OCI-LY1 (cell line): Measurements from ENCODE around the gene AZU1.
A peak's percentile ranks its signal among the peaks of the same experiment; 100 is the strongest.
"Not testable (repeated sequence)": the region's sequence is repeated elsewhere in the genome, so short reads cannot be mapped to it uniquely, and the experiment has no call there.

ENCODE experiments used
- H2AFZ ChIP-seq: fragments of 200-600 bp; sonication (generic), shearing (Covaris generic); 2 replicates; pipeline ENCODE4 v1.6.0; 2014; ENCODE audit warnings: antibody characterized with exemption, mild to moderate bottlenecking, low read length
- H3F3A ChIP-seq: fragments of 200-600 bp; sonication (generic), shearing (Covaris generic); 2 replicates; pipeline ENCODE4 v1.6.0; 2014; ENCODE audit warnings: mild to moderate bottlenecking, antibody characterized with exemption, low read length, moderate library complexity; ENCODE audit not compliant: insufficient read depth
- H3K27ac ChIP-seq: fragments of 200-600 bp; sonication (generic); 2 replicates; pipeline ENCODE4 v1.5.1; 2014; ENCODE audit warnings: low read length, mixed run types, mild to moderate bottlenecking, low read depth; ENCODE audit not compliant: poor library complexity, severe bottlenecking
- H3K27me3 ChIP-seq: fragments of 200-600 bp; sonication (generic); 2 replicates; pipeline ENCODE4 v1.6.0; 2014; ENCODE audit warnings: antibody characterized with exemption, mild to moderate bottlenecking, low read length, moderate library complexity; ENCODE audit not compliant: insufficient read depth
- H3K36me3 ChIP-seq: fragments of 200-600 bp; sonication (generic); 2 replicates; pipeline ENCODE4 v1.6.1; 2014; ENCODE audit warnings: mild to moderate bottlenecking, antibody characterized with exemption, low read length, moderate library complexity, mixed read lengths; ENCODE audit not compliant: insufficient read depth
- H3K4me1 ChIP-seq: fragments of 200-600 bp; sonication (generic); 2 replicates; pipeline ENCODE4 v1.5.1; 2014; ENCODE audit warnings: mild to moderate bottlenecking, low read length, moderate library complexity; ENCODE audit not compliant: insufficient read depth, severe bottlenecking
- H3K4me2 ChIP-seq: fragments of 200-600 bp; sonication (generic), shearing (Covaris generic); 2 replicates; pipeline ENCODE4 v1.6.1; 2014; ENCODE audit warnings: low read length
- H3K4me3 ChIP-seq: fragments of 200-600 bp; sonication (generic); 2 replicates; pipeline ENCODE4 v1.5.1; 2014; ENCODE audit warnings: low read length, low read depth, mild to moderate bottlenecking, mixed read lengths; ENCODE audit not compliant: poor library complexity, severe bottlenecking
- H3K79me2 ChIP-seq: fragments of 200-600 bp; shearing (Covaris generic); 2 replicates; pipeline ENCODE4 v1.6.1; 2016; ENCODE audit warnings: mixed run types, low read length, mixed read lengths; ENCODE audit not compliant: insufficient read depth
- H3K9ac ChIP-seq: fragments of 200-600 bp; sonication (generic), shearing (Covaris generic); 2 replicates; pipeline ENCODE4 v1.6.1; 2014; ENCODE audit warnings: mild to moderate bottlenecking, low read length, mixed read lengths
- H3K9me2 ChIP-seq: fragments of 200-600 bp; sonication (generic), shearing (Covaris generic); 2 replicates; pipeline ENCODE4 v1.6.1; 2014; ENCODE audit warnings: low read depth, mild to moderate bottlenecking, low read length, mixed read lengths
- H3K9me3 ChIP-seq: fragments of 200-600 bp; shearing (Covaris generic); 2 replicates; pipeline ENCODE4 v1.6.1; 2014; ENCODE audit warnings: low read length, mixed read lengths
- H4K20me1 ChIP-seq: fragments of 200-600 bp; sonication (generic), shearing (Covaris generic); 2 replicates; pipeline ENCODE4 v1.6.0; 2016; ENCODE audit warnings: mild to moderate bottlenecking, low read length; ENCODE audit not compliant: insufficient read depth
- EZH2 ChIP-seq: fragments of 200-600 bp; sonication (generic), shearing (Covaris generic); IDR thresholded peaks from 2 replicates; pipeline ENCODE4 v1.8.0; 2017; ENCODE audit warnings: borderline replicate concordance, mixed run types, mild to moderate bottlenecking, antibody characterized with exemption, low read length, moderate library complexity, mixed read lengths
- TF ChIP-seq, protein P1 (sequence below): fragments of 200-600 bp; sonication (generic), shearing (Covaris generic); IDR thresholded peaks from 2 replicates; pipeline ENCODE4 v1.5.1; 2017; ENCODE audit warnings: mild to moderate bottlenecking, antibody characterized with exemption, low read length, moderate library complexity, mixed read lengths

AZU1 gene

DNA sequence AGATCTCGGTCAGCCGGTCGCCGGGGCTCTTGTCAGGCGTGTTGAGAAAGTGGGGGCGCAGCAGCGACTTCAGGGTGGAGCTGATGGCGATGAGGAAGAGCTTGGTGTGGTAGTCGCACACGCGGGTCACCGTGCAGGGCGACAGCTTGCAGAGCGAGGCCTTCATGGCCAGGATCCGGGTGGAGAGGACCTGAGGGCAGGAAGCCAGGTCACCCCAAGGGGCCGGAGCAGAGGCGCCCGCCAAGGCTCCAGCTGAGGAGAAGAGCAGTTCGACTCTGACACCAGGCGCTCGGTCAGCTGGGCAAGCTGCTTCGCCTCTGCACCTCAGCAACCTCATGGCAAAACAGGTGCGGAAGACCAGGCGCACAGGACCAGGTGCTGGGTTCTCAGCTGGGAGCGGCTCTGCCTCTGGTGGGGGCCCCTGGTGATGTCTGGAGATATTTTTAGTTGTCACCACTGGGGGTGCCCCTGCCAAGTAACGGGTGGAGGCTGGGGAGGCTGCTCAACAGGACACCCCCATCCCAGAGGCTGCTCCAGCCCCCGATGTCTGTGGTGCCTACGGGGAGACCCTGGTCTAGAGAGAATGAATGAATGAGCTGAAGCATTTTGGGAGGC, 47.7 kb downstream of the AZU1 start:
- Histone ChIP-seq H3K9ac (no peak overlapping the region), H3K79me2 (no peaks in the 10 kb centered on the region), H3F3A (no peaks in the 10 kb centered on the region), H3K4me3 (no peak overlapping the region), H3K27ac (peak overlapping the region; percentile 42), H3K9me2 (no peaks in the 10 kb centered on the region), H3K4me1 (peaks cover 17% of the 10 kb centered on the region), H3K4me2 (no peak overlapping the region), H3K36me3 (peaks cover 4% of the 10 kb centered on the region; the same call in 1 of the 2 replicates), H3K27me3 (no peaks in the 10 kb centered on the region), H2AFZ (no peak overlapping the region), H4K20me1 (no peaks in the 10 kb centered on the region), H3K9me3 (no peaks in the 10 kb centered on the region)
- TF ChIP-seq, protein P1, sequence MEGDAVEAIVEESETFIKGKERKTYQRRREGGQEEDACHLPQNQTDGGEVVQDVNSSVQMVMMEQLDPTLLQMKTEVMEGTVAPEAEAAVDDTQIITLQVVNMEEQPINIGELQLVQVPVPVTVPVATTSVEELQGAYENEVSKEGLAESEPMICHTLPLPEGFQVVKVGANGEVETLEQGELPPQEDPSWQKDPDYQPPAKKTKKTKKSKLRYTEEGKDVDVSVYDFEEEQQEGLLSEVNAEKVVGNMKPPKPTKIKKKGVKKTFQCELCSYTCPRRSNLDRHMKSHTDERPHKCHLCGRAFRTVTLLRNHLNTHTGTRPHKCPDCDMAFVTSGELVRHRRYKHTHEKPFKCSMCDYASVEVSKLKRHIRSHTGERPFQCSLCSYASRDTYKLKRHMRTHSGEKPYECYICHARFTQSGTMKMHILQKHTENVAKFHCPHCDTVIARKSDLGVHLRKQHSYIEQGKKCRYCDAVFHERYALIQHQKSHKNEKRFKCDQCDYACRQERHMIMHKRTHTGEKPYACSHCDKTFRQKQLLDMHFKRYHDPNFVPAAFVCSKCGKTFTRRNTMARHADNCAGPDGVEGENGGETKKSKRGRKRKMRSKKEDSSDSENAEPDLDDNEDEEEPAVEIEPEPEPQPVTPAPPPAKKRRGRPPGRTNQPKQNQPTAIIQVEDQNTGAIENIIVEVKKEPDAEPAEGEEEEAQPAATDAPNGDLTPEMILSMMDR = no peak

DNA sequence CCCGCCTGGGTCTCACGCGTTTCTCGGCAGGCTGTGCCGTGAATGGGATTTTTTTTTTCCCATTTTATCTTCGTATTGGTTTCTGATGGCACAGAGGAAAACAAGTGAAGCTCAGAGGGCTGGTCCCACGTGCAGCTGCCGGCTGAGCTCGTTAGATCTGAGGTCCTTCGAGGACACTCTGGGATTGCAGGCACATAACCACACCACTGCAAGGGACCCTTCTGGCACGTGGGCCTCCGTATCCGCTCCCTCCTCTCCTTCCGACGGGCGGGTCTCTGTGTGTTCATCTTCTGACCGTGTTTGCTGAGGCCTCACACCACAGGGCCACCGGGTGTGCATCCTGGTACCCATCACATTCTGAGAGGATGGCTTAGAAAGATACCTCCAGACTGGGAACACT, 48.5 kb downstream of the AZU1 start:
- Histone ChIP-seq H3K9me3 (no peaks in the 10 kb centered on the region), H3K4me1 (peaks cover 17% of the 10 kb centered on the region), H3K4me3 (no peak overlapping the region), H3K79me2 (no peaks in the 10 kb centered on the region), H3K36me3 (peaks cover 5% of the 10 kb centered on the region), H3F3A (no peaks in the 10 kb centered on the region), H3K9me2 (no peaks in the 10 kb centered on the region), H2AFZ (no peak overlapping the region), H4K20me1 (no peaks in the 10 kb centered on the region), H3K4me2 (no peak overlapping the region), H3K27me3 (no peaks in the 10 kb centered on the region), H3K9ac (no peak overlapping the region), H3K27ac (no peak overlapping the region)
- TF ChIP-seq, protein P1 = no peak
- TF ChIP-seq EZH2 = no peak

DNA sequence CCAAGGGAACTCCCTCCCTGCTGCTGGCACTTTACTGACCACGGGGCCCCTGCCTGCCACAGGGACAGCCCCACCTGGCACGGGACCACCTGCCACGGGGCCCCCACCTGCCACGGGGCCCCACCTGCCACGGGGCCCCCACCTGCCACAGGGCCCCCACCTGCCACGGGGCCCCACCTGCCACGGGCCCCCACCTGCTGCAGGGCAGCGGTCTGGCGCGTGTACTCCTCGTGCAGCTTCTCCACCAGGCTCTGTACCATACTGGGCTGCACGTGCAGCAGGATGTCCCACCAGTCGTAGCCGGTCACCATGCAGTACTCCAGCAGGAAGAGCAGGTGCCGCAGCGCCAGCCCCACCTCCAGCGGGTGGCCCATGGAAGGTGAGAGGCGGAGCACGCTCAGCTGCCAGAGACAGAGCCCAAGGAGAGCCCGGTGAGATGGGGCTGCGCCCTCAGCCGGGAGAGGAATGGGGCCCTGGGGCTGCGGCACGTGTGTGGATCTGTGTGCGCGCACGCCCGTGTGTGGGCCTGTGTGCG, 49.2 kb downstream of the AZU1 start:
- Histone ChIP-seq H3K27me3 (no peaks in the 10 kb centered on the region), H3F3A (no peaks in the 10 kb centered on the region), H3K4me2 (no peak overlapping the region), H3K36me3 (peaks cover 9% of the 10 kb centered on the region), H3K79me2 (no peaks in the 10 kb centered on the region), H3K9ac (no peak overlapping the region), H4K20me1 (no peaks in the 10 kb centered on the region), H3K9me2 (no peaks in the 10 kb centered on the region), H3K4me3 (no peak overlapping the region), H3K9me3 (no peaks in the 10 kb centered on the region), H2AFZ (no peak overlapping the region), H3K27ac (no peak overlapping the region), H3K4me1 (peaks cover 16% of the 10 kb centered on the region)
- TF ChIP-seq EZH2 = no peak
- TF ChIP-seq, protein P1 = no peak

DNA sequence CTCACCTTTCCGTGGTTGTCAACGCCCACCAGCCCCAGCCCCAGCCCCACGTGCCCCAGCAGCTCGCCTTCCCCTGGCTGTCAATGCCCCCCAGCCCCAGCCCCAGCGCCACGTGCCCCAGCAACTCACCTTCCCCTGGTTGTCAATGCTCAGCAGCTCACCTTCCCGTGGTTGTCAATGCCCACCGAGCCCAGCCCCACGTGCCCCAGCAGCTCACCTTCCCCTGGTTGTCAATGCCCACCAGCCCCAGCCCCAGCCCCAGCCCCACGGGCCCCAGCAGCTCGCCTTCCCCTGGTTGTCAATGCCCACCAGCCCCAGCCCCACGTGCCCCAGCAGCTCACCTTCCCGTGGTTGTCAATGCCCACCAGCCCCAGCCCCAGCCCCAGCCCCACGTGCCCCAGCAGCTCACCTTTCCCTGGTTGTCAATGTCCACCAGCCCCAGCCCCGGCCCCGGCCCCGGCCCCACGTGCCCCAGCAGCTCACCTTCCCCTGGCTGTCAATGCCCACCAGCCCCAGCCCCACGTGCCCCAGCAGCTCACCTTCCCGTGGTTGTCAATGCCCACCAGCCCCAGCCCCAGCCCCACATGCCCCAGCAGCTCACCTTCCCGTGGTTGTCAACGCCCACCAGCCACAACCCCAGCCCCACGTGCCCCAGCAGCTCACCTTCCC, 50.5 kb downstream of the AZU1 start:
- peaks cover 20% of the 10 kb centered on the region for H3K36me3 ChIP-seq
- not testable (repeated sequence) for H3K9ac ChIP-seq, H3K4me2 ChIP-seq, H3K27ac ChIP-seq, H2AFZ ChIP-seq, H3K4me1 ChIP-seq, H3K4me3 ChIP-seq, H3K27me3 ChIP-seq, H3F3A ChIP-seq, H3K9me2 ChIP-seq, H3K79me2 ChIP-seq, H3K9me3 ChIP-seq, H4K20me1 ChIP-seq

DNA sequence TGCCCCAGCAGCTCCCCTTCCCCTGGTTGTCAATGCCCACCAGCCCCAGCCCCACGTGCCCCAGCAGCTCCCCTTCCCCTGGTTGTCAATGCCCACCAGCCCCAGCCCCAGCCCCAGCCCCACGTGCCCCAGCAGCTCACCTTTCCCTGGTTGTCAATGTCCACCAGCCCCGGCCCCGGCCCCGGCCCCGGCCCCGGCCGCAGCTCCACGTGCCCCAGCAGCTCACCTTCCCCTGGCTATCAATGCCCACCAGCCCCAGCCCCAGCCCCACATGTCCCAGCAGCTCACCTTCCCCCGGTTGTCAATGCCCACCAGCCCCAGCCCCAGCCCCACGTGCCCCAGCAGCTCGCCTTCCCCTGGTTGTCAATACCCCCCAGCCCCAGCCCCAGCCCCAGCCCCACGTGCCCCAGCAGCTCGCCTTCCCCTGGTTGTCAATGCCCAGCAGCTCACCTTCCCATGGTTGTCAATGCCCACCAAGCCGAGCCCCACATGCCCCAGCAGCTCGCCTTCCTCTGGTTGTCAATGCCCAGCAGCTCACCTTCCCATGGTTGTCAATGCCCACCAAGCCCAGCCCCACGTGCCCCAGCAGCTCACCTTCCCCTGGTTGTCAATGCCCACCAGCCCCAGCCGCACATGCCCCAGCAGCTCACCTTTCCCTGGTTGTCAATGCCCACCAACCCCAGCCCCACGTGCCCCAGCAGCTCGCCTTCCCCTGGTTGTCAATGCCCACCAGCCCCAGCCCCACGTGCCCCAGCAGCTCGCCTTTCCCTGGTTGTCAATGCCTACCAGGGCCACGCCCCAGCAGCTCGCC, 51.3 kb downstream of the AZU1 start:
- H3F3A ChIP-seq, H3K9me3 ChIP-seq, H3K4me2 ChIP-seq, H3K9ac ChIP-seq, H3K4me1 ChIP-seq, H4K20me1 ChIP-seq, H3K27me3 ChIP-seq, H3K4me3 ChIP-seq, H3K27ac ChIP-seq, H3K9me2 ChIP-seq, H3K79me2 ChIP-seq, H2AFZ ChIP-seq: not testable (repeated sequence)
- H3K36me3 ChIP-seq = peaks cover 27% of the 10 kb centered on the region
